ENCODE results near the gene TCERG1L. TPM values are rescaled to one million over a fixed set of nuclear protein-coding genes. Genes with fewer than 3 reads are reported as not detected.
"Not testable (repeated sequence)": the region's sequence is repeated elsewhere in the genome, so short reads cannot be mapped to it uniquely, and the experiment has no call there.

The TCERG1L gene
- total RNA-seq, 1 donor from 2014 or later, result 0.99 TPM

DNA sequence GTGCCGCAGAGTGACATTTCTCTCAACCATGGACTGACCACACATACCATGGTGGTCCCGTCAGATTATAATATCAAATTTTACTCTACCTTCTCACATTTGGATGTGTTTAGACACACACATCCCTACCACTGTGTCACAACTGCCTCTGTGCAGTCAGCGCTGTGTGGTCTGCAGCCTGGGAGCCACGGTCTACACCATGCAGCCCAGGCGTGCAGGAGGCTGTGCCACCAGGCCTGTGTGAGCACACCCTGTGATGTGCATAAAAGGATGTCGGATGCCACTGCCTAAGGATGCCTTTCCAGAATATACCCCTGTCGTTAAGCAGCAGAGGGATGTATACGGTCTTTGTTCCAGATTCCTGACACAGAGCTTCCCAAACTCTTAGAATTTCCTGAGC, 150.4 kb downstream of the TCERG1L start:
- DNase-seq, result no peak

DNA sequence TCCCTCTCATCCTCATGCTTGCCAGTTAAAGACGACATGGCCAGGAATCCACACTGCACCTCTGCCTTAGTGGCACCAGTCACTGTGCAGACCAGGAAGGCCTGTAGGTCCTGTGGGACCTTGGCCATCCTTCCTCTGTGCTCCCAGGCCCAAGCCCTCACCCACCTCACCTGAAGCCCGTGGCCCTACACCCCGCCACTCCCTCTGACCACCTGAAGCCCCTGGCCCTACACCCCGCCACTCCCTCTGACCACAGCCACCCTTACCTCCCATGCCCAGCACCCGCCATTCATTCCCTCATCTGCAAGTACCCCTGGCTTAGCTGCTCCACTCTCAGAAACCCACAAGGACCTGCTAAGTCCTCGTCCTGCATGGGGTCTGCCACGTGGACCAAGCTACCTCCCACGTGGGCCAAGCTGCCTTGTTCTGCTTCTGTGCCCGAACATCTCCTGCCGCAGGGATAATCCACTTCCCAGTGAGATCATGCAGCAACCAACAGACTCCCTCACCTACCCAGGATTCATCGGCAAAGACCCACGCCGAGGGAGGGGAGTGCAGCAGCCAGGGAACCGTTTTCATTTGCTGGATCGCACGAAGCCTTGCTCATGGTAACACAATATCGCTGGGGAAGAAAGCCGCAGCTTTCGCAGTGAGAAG, 151.2 kb downstream of the TCERG1L start:
- no peak for DNase-seq

DNA sequence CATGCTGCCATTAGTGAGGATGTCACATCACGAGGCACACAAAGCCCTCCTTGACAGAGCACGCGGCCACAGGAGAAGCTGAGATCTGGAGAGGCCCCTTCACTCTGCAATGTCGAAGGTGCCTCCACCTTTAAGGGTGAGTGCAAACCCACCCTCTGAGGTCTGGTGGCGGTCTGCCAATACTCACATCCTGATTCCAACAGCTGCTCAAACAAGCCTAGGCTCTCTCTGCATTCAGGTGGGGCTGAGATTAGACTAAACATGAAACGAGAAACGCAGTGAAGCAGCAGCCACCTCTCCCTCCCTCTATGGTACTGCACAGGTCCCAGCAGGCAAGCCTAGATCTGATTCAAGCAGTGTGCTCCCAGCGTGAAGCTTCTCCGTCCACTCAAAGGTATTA, 151.8 kb downstream of the TCERG1L start:
- DNase-seq, result no peak

DNA sequence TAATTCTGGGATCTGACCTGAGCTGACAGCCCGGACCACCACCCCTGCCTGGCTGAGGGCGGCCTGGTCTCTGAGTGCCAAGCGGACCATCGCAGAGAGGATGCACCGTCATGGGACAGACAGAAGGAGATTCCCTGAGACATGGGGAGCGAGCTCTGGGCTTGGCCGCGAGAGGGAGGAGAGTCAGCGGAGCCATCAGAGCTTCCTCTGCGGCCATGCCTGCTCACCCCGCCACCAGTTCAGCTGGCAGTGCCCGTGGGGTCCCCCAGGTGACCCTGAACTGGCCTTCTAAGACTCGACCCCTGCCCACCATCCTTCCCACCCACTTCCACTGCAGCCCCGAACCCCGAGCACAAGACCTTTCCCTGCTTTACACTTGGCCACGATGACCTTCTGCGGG, 152.8 kb downstream of the TCERG1L start:
- DNase-seq, result no peak

DNA sequence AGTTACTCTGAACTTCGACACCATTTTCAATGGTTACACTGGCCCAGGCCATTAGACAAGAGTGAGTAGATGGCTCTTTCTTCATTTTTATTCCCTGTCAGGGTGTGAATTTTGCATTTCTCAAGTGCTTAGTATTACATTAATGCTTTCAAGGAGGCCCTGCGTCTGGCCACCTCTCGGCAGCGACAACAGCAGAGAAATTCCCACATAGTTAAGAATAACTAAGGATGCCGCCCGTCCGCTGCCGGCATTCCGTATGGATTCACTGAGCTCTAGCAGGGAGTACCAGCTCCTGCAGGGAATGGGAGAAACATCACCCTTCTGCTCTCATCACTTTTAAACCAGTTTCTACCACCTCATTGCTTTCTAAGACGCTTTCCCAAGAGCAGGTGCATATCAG, 153.6 kb downstream of the TCERG1L start:
- no peak for DNase-seq

DNA sequence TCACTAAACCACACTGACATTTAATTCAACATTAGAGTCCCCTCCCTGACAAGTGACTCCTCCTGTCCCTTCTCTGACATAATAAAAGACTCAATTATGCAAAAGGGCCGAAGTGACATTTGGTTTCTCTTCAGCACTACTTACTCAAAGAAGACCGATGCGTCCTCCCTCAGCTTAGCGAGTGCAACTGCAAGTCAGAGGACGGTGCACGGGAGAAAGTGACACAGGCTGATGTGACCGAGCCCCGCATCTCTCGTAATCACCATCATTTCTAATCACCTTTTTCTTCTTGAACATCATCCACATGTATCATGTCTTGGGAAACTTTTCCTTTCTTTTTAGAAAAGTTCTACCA, 155.7 kb downstream of the TCERG1L start:
- no peak for DNase-seq

DNA sequence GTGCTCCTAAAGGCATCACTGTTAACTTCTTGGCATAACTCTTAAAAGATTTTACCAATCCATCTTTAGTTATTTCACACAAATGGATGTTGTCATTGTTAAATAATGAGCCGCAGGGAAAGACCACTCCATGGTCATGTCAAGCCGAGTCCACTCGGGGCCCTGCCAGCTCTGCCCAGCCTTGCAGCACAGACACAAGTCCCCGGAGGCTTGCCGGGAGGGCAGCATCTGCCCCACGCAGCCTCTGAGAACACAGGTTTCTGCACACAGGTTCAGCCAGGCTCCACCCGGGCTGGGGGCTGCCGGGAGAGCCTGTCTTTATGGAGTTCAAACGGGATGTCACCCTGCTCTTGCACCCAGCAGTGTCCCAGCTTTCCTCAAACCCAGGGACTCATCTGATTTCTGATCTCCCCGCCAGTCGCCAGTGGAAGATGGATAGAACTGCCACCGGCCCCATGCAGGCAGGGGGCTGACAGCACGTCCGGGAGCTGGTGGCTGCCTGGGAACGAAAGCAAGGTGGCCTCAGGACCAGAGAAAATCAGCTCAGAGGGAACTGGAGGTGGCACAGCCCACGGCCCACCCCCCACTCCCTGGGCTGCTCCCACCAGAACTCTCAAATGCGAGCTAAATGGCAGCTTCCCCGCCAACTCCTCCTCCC, 156.2 kb downstream of the TCERG1L start:
- DNase-seq, result no peak

DNA sequence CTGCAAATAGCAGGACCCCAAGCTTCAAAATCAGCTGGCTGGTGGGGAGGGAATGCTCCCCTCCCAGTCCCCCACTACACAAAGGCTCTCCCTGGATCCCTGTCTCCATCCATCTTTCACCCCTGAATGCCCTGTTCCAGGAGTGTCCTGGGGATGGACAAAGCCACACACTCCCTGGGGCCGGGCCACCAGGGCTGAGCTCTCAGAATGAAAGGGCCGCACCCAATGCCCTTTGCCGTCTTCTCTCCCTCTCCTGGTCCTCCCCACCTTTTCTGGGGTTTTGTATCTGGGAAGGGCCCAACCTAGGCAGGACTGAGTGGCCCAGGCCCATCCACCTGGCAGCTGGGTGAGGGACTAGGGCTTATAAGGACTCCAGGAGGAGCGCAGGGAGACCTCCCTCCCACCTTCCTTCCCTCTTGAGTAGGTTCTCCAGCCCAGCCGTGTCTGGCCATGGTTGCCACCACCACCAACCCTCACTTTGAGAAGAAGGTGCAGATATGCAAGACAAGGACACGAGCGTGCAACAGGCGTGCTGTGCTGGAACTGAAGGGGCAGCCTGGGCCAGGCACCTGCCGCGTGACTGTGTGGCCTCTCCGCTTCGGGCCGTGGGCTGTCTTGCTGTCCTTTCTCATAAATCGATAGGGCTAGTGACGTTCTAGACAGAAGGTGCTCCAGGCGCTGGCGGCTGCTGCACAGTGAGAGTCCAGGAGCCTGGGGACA, 157.1 kb downstream of the TCERG1L start:
- no peak for DNase-seq

DNA sequence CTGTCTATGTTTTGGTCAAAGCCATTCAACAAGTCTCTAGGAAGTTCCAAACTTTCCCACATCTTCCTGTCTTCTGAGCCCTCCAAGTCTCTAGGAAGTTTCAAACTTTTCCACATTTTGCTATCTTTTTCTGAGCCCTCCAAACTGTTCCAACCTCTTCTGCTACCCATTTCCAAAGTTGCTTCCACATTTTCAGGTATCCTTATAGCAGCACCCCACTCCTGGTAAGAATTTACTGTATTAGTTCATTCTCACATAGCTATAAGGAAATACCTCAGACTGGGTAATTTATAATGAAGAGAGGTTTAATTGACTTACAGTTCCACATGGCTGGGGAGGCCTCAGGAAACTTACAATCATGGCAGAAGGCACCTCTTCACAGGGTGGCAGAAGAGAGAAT, 159.1 kb downstream of the TCERG1L start:
- DNase-seq, result not testable (repeated sequence)

DNA sequence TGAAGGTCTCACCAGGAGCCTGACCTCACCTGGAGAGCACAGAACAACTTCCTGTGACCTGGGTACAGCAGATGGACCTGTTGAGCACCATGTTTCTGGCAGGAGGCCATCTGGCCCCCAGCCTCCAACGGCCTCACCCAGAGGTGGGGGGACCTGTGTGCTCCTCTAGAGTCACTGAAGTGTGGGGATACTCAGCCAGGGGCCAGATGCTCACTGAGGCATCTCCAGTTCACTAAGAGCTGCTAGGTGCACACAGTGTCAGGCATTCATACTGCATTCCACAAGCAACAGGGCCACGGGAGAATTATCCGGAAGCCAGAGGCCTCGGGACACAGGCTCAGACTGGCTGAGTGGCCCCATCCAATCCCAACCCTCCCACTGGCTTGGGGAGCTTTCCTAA, 161.4 kb downstream of the TCERG1L start:
- no peak for DNase-seq

DNA sequence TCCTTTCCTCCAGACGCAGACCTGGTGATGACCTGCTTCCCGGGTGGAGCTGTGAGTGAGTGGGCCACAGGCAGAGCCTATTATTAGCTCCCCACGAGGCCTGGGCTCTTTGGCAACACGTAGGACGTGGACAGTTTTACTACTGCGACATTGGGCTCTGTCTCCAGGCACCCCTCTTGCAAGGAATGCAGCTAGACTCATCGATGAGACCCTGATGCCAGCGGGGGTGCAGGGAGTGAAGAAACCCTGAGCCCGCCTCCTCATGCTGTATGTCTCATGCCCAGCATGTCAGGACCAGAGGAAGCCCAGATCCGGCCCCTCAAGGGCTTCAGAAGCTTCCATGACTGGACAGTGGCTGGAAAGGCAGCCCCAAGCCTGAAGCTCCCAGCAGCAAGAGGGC, 161.9 kb downstream of the TCERG1L start:
- no peak for DNase-seq

DNA sequence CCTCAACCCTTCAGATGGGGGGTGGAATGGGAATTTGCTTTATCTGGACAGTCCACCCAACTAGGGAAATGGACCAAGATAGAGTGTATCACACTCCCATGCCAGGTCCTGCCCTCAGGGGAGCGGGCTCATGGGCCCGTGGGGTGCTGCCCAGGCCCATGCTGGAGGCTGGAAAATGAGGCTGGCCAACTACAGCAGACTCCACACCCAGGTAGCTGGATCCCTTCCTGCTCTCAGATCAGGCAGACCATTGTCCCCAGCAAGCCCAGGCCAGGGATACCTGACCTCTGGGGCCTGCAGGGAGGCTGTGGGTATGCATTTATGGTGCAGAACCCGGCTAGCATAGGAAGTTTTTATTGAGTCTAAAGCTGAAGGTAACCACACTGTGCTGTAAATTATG, 162.4 kb downstream of the TCERG1L start:
- no peak for DNase-seq

DNA sequence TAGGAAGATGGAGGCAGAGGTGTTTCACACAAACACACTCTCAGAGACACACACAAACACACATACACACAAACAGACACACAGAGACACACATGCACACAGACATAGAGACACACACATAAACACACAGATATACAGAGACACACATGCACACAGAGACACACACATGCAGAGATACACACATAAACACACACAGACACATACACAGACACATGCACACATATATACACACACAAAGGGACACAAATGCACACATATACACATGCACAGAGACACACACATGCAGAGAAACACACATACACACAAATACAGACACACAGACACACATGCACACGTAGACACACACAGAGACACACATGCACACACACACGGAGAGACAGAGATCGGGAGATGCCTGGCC, 163.3 kb downstream of the TCERG1L start:
- no peak for DNase-seq

DNA sequence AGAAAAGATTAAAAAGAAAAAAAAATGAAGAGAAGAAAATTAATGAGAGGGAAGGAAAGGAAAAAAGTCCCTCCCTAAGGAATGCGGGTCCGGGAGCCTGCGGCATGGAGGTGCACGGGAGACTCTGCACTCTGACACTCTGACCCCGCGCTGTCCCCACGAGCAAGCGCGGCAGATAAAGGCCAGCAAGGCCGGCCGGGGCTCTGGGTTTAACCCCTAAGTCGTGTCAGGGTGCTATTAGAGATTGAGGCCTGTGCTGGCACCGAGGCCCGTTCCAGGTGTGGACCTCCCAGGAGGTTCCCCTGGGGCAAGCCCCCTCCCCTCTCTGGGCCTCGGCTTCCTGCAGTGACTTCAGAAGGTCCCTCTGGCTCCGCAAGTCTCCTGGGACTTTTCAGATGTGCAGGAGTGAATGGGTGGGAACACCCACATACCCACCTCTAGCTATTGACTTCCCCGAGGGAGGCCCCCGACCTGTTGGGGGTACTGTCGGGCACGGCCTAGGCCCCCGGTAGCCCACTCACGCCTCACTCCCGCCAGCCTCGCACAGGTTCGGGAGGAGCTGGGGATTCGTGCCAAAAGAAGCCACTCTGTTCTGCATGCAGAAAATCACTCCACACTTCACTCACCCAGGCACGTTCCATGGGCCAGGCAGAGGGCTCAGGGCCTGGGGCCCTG, 164.1 kb downstream of the TCERG1L start:
- no peak for DNase-seq

DNA sequence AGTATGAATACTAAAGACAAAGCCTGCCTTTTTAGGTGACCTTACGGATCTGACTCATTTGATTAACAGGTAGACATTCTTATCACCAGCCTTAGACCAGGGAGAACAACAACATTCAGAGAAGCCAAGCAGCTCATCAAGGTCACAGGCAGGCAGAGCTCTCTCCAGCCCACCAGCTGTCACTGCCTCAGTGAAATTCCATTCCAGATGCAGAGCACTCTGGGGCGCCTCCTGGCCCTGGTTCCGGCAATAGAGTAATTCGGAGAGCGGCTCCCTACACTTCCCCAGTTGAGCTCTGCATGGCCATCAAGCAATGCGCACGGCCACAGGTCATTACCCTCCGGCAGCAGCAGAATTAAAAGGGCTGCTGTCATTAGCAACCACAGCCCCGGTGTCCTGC, 164.7 kb downstream of the TCERG1L start:
- no peak for DNase-seq

DNA sequence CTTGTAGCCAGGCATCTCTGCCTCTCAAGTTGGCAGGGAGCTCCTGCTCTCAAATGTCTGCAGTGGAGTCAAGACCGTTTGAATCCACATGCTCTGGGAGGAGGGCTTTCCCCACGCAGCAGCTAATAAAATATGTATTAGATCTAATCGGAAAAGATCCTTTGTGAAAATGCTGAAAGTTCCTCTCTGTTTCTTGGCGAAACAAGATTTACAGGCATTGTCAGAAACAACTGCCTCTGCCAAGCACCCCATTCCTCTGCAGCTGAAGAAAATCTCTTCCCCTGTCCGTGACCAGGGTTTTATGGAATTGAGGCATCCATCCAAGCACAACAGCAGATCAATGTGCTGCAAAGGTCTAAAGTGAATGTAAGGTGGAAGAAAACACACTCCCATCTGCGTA, 165.8 kb downstream of the TCERG1L start:
- no peak for DNase-seq

DNA sequence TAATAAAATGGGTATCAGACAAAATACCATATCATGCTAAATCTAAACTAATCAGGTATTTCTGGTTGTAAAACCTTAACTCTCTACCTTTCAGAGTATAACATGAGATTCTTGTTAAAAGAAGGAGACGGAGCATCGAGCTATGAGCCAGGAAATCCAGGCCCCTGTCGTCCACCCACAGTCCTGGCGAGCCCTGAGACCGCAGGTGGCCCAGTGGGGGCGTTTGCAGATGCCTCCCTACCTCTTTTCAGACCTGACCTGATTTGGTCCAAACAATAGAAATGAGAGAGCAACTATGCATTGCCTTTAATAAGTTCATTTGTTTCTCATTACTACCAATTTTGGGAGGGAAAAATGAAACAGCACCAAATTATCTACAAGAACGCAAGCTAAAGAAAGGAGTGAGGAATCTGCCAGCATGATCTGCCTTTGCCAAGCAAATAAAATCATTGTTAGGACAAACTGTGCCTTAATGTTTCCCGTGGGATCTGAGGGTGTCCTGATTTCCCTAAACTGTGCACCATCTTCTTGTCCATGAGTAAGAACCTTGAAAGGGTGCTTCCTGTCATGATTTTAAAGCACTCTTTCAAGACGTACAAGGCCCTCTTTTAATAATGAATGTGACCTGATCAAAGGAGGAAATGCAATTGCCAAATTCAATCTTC, 166.7 kb downstream of the TCERG1L start:
- DNase-seq, result no peak

DNA sequence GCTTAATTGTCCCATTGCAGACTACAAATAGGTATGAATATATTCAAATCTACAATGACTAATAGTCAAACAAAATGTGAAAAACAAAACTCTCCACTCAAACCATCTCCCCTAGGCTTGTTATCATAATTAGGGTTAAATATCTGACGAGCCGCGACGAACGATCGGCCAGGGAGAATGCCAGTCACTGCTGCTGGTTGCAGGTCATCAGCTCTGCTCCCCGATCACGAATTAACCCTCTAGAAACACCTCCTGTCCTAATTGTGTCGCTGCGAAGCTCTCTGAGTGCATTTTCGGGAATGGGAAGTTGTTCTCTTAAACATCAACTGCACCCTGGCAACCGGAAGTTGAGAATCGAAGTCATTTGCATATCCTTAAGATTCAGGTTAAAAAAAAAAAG, 167.3 kb downstream of the TCERG1L start:
- DNase-seq, result no peak

DNA sequence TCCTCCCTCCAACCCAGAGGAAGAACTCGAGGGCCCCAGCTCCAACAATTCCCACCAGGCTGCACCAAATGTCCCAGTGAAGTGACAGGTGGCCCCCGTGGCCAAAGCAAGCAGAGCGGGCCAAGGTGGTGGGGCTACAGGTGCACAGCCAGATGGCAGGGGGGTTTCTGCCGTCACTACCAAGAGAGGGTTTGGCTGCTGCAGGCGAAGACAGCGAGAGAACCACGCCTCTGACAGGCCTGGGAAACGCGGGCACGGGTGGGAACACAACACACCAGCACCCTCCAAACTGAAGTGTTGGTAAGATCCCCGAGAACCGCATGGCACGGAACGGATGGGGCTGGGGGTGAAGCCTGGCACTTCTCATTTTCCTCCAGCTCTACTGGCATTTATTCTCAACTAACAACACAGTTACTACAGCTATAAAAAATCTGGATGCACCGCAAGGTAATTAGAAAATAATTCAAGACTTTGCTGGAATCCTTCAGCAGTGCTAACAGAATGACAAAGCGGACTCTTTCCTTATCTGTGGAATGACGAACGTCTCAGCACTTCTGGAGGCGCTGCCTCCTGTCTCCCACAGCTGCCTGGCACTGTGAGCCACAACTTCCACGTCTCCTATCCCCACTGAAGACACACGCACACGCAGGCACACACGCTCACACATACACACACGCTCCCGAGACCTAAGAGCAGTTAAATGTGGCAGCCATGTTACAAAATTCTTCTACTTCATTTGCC, 167.9 kb downstream of the TCERG1L start:
- no peak for DNase-seq

DNA sequence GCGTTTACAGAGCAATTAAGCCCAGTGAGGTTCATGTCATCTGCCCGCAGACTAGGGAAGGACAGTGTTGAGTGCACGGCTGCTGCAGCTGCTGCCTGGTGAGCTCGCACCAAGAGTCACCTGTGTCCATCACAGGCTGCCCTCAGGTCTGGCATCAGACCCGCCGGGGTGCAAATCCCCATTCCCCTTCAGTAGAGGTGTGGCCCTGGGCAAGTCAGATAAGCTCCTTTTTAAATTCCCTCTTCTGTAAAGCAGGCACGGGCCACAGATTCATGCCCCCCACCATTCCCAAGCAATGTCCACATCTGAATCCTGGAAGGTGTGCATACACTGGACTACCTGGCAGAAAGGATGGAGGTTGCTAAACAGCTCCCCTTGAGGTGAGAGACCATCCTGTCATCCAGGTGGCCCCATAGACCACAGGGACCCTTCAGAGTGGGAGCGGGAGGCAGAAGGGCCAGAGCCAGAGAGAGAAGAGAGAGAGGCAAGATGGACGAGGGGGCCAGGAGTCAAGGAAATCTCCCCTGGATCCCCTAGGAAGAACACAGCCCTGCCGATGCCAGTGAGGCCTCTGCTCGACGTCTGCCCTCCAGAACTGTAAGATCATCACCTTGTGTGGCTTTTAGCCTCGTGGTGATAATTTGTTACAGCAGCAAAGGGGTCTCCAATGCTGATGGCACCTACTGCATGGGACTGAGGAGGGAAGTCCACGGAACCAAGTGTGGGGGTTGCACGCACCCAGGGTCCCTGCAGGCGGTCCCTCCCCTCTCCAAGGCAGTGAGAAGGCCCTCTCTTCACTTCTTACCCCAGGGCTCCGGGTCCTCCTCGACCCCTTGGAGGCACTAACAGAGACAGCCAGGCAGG, 168.8 kb downstream of the TCERG1L start:
- no peak for DNase-seq

All from skin of body (tissue), 2 donors.